Measurements from ENCODE around the gene LARGE2.

The LARGE2 gene

DNA sequence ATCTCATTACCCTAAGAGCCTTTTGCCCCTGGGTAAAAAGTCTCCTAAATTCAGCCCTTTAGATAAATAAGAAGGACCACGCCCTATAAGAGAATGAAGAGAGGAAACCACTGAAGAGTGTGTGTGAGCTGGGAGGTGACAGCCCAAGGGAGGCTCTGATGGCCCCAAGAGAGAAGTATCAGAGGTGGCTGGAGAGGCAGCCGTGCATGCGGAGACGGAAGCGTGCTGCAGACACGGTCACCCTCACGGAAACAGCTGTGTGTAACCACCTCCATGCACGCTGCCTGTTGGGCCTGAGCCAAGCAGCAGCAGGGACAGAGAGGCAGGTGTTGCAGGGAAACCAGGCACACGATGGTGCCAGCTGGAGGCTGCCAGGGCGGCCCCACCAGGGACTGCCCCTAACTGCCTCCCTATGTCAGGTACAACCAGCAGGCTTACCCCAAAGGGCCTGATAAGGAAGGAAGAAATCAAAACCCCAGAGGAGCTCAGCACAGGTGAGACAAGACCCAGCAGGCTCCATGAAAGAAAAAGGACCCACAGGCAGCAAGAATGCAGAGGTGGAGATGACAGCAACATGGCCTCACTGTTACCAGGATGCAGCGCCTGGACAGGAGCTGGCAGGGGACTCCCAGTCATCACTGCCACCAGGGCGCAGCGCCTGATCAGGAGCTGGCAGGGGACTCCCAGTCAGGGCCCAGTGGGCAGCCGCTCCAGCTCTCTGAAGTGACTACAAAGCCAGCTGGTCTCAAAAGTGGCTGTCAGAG, 7.8 kb downstream of the LARGE2 start:
- Histone ChIP-seq H3K27me3 (peaks cover 0 to 20% of the 10 kb centered on the region in 2 donors), H3K27ac (no peak overlapping the region), H3K9me3 (no peaks in the 10 kb centered on the region), H3K36me3 (peaks cover 33 to 56% (median 38%) of the 10 kb centered on the region in 3 donors), H3K4me3 (no peak overlapping the region), H3K4me1 (peaks cover 0 to 7% (median 0%) of the 10 kb centered on the region in 4 donors)
- TF ChIP-seq, protein P1, sequence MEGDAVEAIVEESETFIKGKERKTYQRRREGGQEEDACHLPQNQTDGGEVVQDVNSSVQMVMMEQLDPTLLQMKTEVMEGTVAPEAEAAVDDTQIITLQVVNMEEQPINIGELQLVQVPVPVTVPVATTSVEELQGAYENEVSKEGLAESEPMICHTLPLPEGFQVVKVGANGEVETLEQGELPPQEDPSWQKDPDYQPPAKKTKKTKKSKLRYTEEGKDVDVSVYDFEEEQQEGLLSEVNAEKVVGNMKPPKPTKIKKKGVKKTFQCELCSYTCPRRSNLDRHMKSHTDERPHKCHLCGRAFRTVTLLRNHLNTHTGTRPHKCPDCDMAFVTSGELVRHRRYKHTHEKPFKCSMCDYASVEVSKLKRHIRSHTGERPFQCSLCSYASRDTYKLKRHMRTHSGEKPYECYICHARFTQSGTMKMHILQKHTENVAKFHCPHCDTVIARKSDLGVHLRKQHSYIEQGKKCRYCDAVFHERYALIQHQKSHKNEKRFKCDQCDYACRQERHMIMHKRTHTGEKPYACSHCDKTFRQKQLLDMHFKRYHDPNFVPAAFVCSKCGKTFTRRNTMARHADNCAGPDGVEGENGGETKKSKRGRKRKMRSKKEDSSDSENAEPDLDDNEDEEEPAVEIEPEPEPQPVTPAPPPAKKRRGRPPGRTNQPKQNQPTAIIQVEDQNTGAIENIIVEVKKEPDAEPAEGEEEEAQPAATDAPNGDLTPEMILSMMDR (IDR thresholded peaks at IDR 0.05), result no peak
- intact Hi-C loops (cut with DNase I; ENCODE audit: low total_unique reads), result no loop called here
- DNase-seq, result peak in 1 of 2 donors; percentile 67

GRCh38 chr11:45930951-45931570, 8.6 kb downstream of the LARGE2 start:
- Histone ChIP-seq H3K4me1 (peaks cover 0 to 7% (median 0%) of the 10 kb centered on the region in 4 donors), H3K27me3 (peaks cover 0 to 15% of the 10 kb centered on the region in 2 donors), H3K4me3 (no peak overlapping the region), H3K9me3 (no peaks in the 10 kb centered on the region), H3K27ac (no peak overlapping the region), H3K36me3 (peaks cover 41 to 65% (median 47%) of the 10 kb centered on the region in 3 donors)
- no peak for DNase-seq
- TF ChIP-seq, protein P1 (IDR thresholded peaks at IDR 0.05), result no peak
- intact Hi-C loops (cut with DNase I; ENCODE audit: low total_unique reads), result no loop called here

DNA sequence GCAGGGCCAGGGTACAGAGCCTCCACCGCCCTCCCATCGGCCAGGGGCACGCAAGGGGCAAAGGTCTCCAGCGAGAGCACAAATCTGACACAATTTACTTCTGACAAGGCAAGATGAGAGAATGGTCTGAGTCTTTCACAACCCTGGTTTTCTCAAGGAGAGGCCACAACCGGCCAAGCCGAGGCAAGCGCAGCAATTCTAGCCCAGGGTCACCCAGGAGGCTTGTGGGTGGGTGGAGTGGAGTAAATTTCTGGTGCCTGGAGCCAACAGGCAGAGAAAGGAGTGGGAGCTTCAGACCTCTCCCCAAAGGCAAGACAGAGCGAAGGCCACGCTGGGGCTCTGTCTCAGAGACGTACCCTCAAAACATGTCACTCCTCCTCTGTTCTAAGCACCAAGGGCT, 9.3 kb downstream of the LARGE2 start:
- peaks cover 0 to 7% (median 0%) of the 10 kb centered on the region in 4 donors for H3K4me1 ChIP-seq
- no peaks in the 10 kb centered on the region for H3K9me3 ChIP-seq
- TF ChIP-seq, protein P1 (IDR thresholded peaks at IDR 0.05), result no peak
- peak in 1 of 2 donors; percentile 49 for DNase-seq
- H3K27ac ChIP-seq, result no peak overlapping the region
- H3K4me3 ChIP-seq, result no peak overlapping the region
- peaks cover 0 to 10% of the 10 kb centered on the region in 2 donors for H3K27me3 ChIP-seq
- peaks cover 48 to 71% (median 53%) of the 10 kb centered on the region in 3 donors for H3K36me3 ChIP-seq
- intact Hi-C loops (cut with DNase I; ENCODE audit: low total_unique reads), result no loop called here

DNA sequence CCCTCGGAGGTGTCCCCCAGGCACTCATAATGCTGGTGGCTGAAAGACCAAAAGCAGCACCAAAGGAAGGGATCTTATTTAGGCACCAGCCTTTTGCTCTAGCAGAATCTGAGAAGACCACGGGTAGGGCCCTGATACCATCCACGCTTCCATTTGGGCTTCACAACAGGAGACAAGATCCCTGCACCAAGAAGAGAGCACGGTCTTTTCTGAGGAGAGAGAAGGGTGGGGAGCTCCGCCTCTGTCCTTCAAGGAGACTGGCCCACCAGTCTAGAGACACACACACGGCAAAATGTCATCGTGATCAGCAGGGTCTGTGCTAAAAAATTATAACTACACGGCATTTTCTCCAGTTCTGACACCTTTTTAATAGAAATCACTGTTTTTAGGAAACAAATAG, 9.8 kb downstream of the LARGE2 start:
- TF ChIP-seq, protein P1 (IDR thresholded peaks at IDR 0.05), result no peak
- Histone ChIP-seq H3K4me3 (no peak overlapping the region), H3K27ac (no peak overlapping the region), H3K4me1 (peaks cover 0 to 7% (median 0%) of the 10 kb centered on the region in 4 donors), H3K36me3 (peaks cover 51 to 76% (median 57%) of the 10 kb centered on the region in 3 donors), H3K27me3 (peaks cover 0 to 6% of the 10 kb centered on the region in 2 donors), H3K9me3 (no peaks in the 10 kb centered on the region)
- intact Hi-C loops (cut with DNase I; ENCODE audit: low total_unique reads), result no loop called here
- DNase-seq, result peak in 1 of 2 donors; percentile 51

DNA sequence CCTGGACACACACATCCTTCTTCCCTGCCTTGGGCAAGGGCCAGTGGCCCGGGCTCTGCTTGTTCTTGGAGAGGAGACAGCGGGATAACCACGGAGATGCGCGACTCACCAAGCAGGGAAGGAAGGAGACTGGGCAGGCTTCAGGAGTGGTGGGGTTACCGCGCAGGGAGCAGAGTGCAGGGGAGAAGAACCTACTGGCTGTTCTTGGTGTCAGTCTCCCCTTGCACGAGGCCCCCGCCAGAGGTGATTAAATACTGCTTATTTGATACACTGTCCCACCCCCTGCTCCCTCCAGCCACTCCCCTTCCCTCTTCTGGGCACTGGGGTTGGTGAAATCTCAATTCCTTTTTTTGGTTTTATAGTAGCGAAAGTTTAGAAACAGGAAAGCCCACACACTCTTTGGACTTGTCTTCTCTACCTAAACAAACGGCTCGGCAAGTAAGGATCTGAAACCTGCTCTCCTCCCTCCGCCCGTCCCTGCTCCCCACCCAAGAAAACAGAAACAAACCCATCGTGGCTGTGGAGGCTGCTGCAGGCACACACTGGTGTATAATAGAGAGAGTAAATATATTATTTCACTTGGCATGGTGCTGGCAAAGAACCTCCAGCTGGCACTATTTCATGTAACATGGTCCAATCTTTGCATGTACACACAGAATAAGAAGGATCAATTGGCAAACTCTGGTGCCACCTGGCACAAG, 10.8 kb downstream of the LARGE2 start:
- H3K36me3 ChIP-seq, result peaks cover 61 to 79% (median 68%) of the 10 kb centered on the region in 3 donors

More for the DNA sequence above, 10.8 kb downstream of the LARGE2 start:
- DNase-seq, result peak in 1 of 2 donors; percentile 60
- H3K27ac ChIP-seq, result no peak overlapping the region
- TF ChIP-seq, protein P1 (IDR thresholded peaks at IDR 0.05), result no peak
- H3K4me1 ChIP-seq, result peaks cover 0 to 7% (median 0%) of the 10 kb centered on the region in 4 donors
- intact Hi-C loops (cut with DNase I; ENCODE audit: low total_unique reads), result no loop called here
- peaks cover 0 to under 1% of the 10 kb centered on the region in 2 donors for H3K27me3 ChIP-seq
- H3K4me3 ChIP-seq, result no peak overlapping the region
- H3K9me3 ChIP-seq, result no peaks in the 10 kb centered on the region
